Sigmoid colon (tissue), 7 donors: ENCODE measurements around the gene SYPL2. TPM values are rescaled to one million over a fixed set of nuclear protein-coding genes. Genes with fewer than 3 reads are reported as not detected.

Source experiments
- DNase-seq: peaks from one replicate; pipeline ENCODE4 v3.0.0-alpha.2; 2019
- H3K27ac ChIP-seq, 4 donors: fragments of 200-600 bp; sonication (generic); one replicate each; pipeline ENCODE4 v1.5.1; 2016 to 2019; ENCODE audit warnings: mild to moderate bottlenecking in 1 of 4
- H3K27me3 ChIP-seq, 3 donors: fragments of 200-600 bp; sonication (generic); one replicate each; pipeline ENCODE4 v1.5.1; 2019; ENCODE audit warnings: mild to moderate bottlenecking in 1 of 3
- H3K36me3 ChIP-seq, 4 donors: fragments of 200-600 bp; sonication (generic); one replicate each; pipeline ENCODE4 v1.5.1; 2016 to 2019
- H3K4me1 ChIP-seq, 4 donors: fragments of 200-600 bp; sonication (generic); one replicate each; pipeline ENCODE4 v1.5.1; 2017 to 2019
- H3K4me3 ChIP-seq, 4 donors: fragments of 200-600 bp; sonication (generic); one replicate each; pipeline ENCODE4 v1.5.1; 2017 to 2019; ENCODE audit warnings: mild to moderate bottlenecking in 2 of 4, moderate library complexity in 1 of 4
- H3K9me3 ChIP-seq, 4 donors: fragments of 200-600 bp in 3 of 4; sonication (generic) in 3 of 4; one replicate each; pipeline versions ENCODE4 v1.5.1 to v1.6.1; 2013 to 2019
- CTCF ChIP-seq, 4 experiments: fragments of 450-650 bp in 3 of 4; fragments of 200-600 bp in 1 of 4; IDR thresholded peaks; one replicate each; pipeline ENCODE4 v1.5.1; 2016 to 2019; ENCODE audit warnings: antibody characterized with exemption in 4 of 4, mild to moderate bottlenecking in 3 of 4, moderate library complexity in 2 of 4
- EP300 ChIP-seq, 4 donors: sonication (generic); formaldehyde crosslinking; IDR thresholded peaks; one replicate each; pipeline ENCODE4 v1.6.1; 2017; ENCODE audit warnings: antibody characterized with exemption in 4 of 4
- POLR2A ChIP-seq, 2 donors: fragments of 450-650 bp; IDR thresholded peaks; one replicate each; pipeline ENCODE4 v1.6.1; 2016; ENCODE audit warnings: antibody characterized with exemption in 2 of 2, mild to moderate bottlenecking in 2 of 2, moderate library complexity in 2 of 2
- POLR2AphosphoS5 ChIP-seq, 4 donors: sonication (generic); formaldehyde crosslinking; IDR thresholded peaks; one replicate each; pipeline ENCODE4 v1.6.1; 2017; ENCODE audit warnings: antibody characterized with exemption in 4 of 4
- WGBS, 2 donors: extraction: QIAGEN DNeasy Blood & Tissue Kit; methylation state at CpG; one replicate each; pipeline ENCODE4 v1.1.7; 2013; 5-methylcytosine and 5-hydroxymethylcytosine counted together
- intact Hi-C: fragments of 100-400 bp; cut with DNase I; formaldehyde crosslinking; loops from one replicate; pipeline ENCODE4 v1.15.1; 2023
- polyA plus RNA-seq, 3 donors: library from polyadenylated mRNA; stranded (reverse); fragments of 200-250 nt; gene quantifications; one replicate each; pipeline ENCODE4 v1.2.3, GENCODE V29; 2013
- total RNA-seq, 4 donors: library from RNA; depleted of rRNA; stranded (reverse); fragments of >200 nt; gene quantifications; one replicate each; pipeline ENCODE4 v1.1.0, GENCODE V29; 2016
- donor health status: healthy with polysubstance abuse.
- donor health status: Bipolar disorder and iron deficiency.
- donor health status: healthy.

The SYPL2 gene
- total and polyA plus RNA-seq, 7 donors, result under 0.01 to 6.9 (median 2.1) TPM; not detected in 1

- Histone ChIP-seq H3K36me3 (no peaks in the 10 kb centered on the region), H3K27me3 (no peaks in the 10 kb centered on the region), H3K27ac (no peak overlapping the region), H3K9me3 (no peaks in the 10 kb centered on the region), H3K4me3 (no peak overlapping the region), H3K4me1 (peaks cover 0 to 26% (median 19%) of the 10 kb centered on the region in 4 donors)
- TF ChIP-seq POLR2AphosphoS5 (IDR thresholded peaks at IDR 0.05), result no peak
- TF ChIP-seq POLR2A (IDR thresholded peaks at IDR 0.05), result no peak
- TF ChIP-seq CTCF (IDR thresholded peaks at IDR 0.05), result no peak
- TF ChIP-seq EP300 (IDR thresholded peaks at IDR 0.05), result no peak
- intact Hi-C loops, result no loop called here
- DNase-seq, result no peak
- 90 to 91% methylated on average over 9 of the region's 9 CpGs for WGBS, 2 donors
Measured at GRCh38 chr1:109527846-109528695, 61.7 kb downstream of the SYPL2 start.

- H3K27ac ChIP-seq, result no peak overlapping the region
- TF ChIP-seq CTCF (IDR thresholded peaks at IDR 0.05) (no peak), EP300 (IDR thresholded peaks at IDR 0.05) (no peak), POLR2A (IDR thresholded peaks at IDR 0.05) (no peak), POLR2AphosphoS5 (IDR thresholded peaks at IDR 0.05) (no peak)
- H3K4me3 ChIP-seq, result no peak overlapping the region
- H3K4me1 ChIP-seq, result peaks cover 0 to 26% (median 20%) of the 10 kb centered on the region in 4 donors
- no peaks in the 10 kb centered on the region for H3K27me3 ChIP-seq
- intact Hi-C loops, result no loop called here
- 88 to 92% methylated on average over 3 of the region's 3 CpGs for WGBS, 2 donors
- H3K9me3 ChIP-seq, result no peaks in the 10 kb centered on the region
- no peak for DNase-seq
- H3K36me3 ChIP-seq, result no peaks in the 10 kb centered on the region
Measured at GRCh38 chr1:109528712-109529111, 62.4 kb downstream of the SYPL2 start.

- 75 to 80% methylated on average over 8 of the region's 8 CpGs for WGBS, 2 donors
- no peak overlapping the region for H3K4me3 ChIP-seq
- intact Hi-C loops, result loop anchor here (10.0 kb wide), 1 partner anchor 255 kb away; no protein-coding TSS in a partner anchor
- no peaks in the 10 kb centered on the region for H3K9me3 ChIP-seq
- no peak for DNase-seq
- H3K4me1 ChIP-seq, result peaks cover 0 to 26% (median 20%) of the 10 kb centered on the region in 4 donors
- H3K27ac ChIP-seq, result peak overlapping the region in 1 of 4 donors; percentile 18
- no peaks in the 10 kb centered on the region for H3K36me3 ChIP-seq
- TF ChIP-seq POLR2AphosphoS5 (IDR thresholded peaks at IDR 0.05), result no peak
- TF ChIP-seq POLR2A (IDR thresholded peaks at IDR 0.05), result no peak
- no peak for TF ChIP-seq CTCF (IDR thresholded peaks at IDR 0.05)
- no peaks in the 10 kb centered on the region for H3K27me3 ChIP-seq
Measured at GRCh38 chr1:109529881-109530456, 63.6 kb downstream of the SYPL2 start.

GRCh38 chr1:109530457-109531087, 64.2 kb downstream of the SYPL2 start:
- Histone ChIP-seq H3K36me3 (no peaks in the 10 kb centered on the region), H3K4me1 (peaks cover 0 to 29% (median 22%) of the 10 kb centered on the region in 4 donors), H3K9me3 (no peaks in the 10 kb centered on the region), H3K27me3 (no peaks in the 10 kb centered on the region), H3K4me3 (no peak overlapping the region), H3K27ac (no peak overlapping the region)
- DNase-seq, result no peak
- 81 to 84% methylated on average over 13 of the region's 13 CpGs for WGBS, 2 donors
- intact Hi-C loops, result loop anchor here (10.0 kb wide), 1 partner anchor 256 kb away; no protein-coding TSS in a partner anchor
- no peak for TF ChIP-seq POLR2AphosphoS5 (IDR thresholded peaks at IDR 0.05)
- no peak for TF ChIP-seq EP300 (IDR thresholded peaks at IDR 0.05)
- no peak for TF ChIP-seq POLR2A (IDR thresholded peaks at IDR 0.05)
- TF ChIP-seq CTCF (IDR thresholded peaks at IDR 0.05), result no peak
